Measurements from ENCODE around the gene RHPN2. TPM values are rescaled to one million over a fixed set of nuclear protein-coding genes. Genes with fewer than 3 reads are reported as not detected.

Gene RHPN2
- total RNA-seq, 4 donors from 2014 or later = 0.66 to 2.7 (median 0.78) TPM

GRCh38 chr19:33000510-33000909 is 64.2 kb downstream of the RHPN2 start:
- TF ChIP-seq CTCF (IDR thresholded peaks at IDR 0.05; ENCODE audit: low read depth) = no peak

- TF ChIP-seq CTCF (IDR thresholded peaks at IDR 0.05; ENCODE audit: low read depth) = no peak
These were observed 66.0 kb downstream of the RHPN2 start for GRCh38 chr19:32998722-32999121.

GRCh38 chr19:32997716-32998355 is 66.9 kb downstream of the RHPN2 start:
- TF ChIP-seq CTCF (IDR thresholded peaks at IDR 0.05; ENCODE audit: low read depth) = no peak

- TF ChIP-seq CTCF (IDR thresholded peaks at IDR 0.05; ENCODE audit: low read depth) = no peak
These were observed 76.0 kb downstream of the RHPN2 start for GRCh38 chr19:32988724-32989123.

- TF ChIP-seq CTCF (IDR thresholded peaks at IDR 0.05; ENCODE audit: low read depth) = no peak
These were observed 87.4 kb downstream of the RHPN2 start for GRCh38 chr19:32977280-32977679.

- no peak for TF ChIP-seq CTCF (IDR thresholded peaks at IDR 0.05; ENCODE audit: low read depth)
These were observed 88.4 kb downstream of the RHPN2 start for GRCh38 chr19:32976223-32976805.

GRCh38 chr19:32971715-32972540 is 92.8 kb downstream of the RHPN2 start, which contains the start of the genes CEP89 and FAAP24:
TSS of gene CEP89 (minus strand) at chr19:32971958. CDS start at chr19:32971874, 84 bp downstream.
TSS of gene FAAP24 (plus strand) at chr19:32972242. CDS start at chr19:32973197, 955 bp downstream.
- TF ChIP-seq CTCF (IDR thresholded peaks at IDR 0.05; ENCODE audit: low read depth) = no peak
